ENCODE data around the gene SDK2.

GRCh38 chr17:73311428-73311780, 332.8 kb downstream of the SDK2 start:
- TF ChIP-seq ZNF558 (tag by site-specific recombination; IDR thresholded peaks at IDR 0.05), result no peak
- no peak for TF ChIP-seq TCF7L2 (IDR thresholded peaks at IDR 0.05; ENCODE audit: borderline replicate concordance, low read depth, low read length)
- TF ChIP-seq, protein P1, sequence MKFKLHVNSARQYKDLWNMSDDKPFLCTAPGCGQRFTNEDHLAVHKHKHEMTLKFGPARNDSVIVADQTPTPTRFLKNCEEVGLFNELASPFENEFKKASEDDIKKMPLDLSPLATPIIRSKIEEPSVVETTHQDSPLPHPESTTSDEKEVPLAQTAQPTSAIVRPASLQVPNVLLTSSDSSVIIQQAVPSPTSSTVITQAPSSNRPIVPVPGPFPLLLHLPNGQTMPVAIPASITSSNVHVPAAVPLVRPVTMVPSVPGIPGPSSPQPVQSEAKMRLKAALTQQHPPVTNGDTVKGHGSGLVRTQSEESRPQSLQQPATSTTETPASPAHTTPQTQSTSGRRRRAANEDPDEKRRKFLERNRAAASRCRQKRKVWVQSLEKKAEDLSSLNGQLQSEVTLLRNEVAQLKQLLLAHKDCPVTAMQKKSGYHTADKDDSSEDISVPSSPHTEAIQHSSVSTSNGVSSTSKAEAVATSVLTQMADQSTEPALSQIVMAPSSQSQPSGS (tag by site-specific recombination; IDR thresholded peaks at IDR 0.05; ENCODE audit: low read depth), result no peak
